Activated T-helper 17 cell treated with anti-CD3 and anti-CD28 coated beads, Interleukin-2, amount 50 U/mL, for 72 hours (primary cell): Measurements from ENCODE around the gene NRG2. TPM values are rescaled to one million over a fixed set of nuclear protein-coding genes. Genes with fewer than 3 reads are reported as not detected.

Experiments
- ATAC-seq: fragments of 150-1000 bp; cut with Tn5 transposase; replicated peaks from 2 replicates; pipeline ENCODE4 v1.10.0; 2021; ENCODE audit warnings: mild to moderate bottlenecking, moderate library complexity
- H3K27ac Mint-ChIP-seq: one replicate; pipeline ENCODE4 v1.8.0; 2022; ENCODE audit warnings: mixed read lengths
- H3K27me3 Mint-ChIP-seq: one replicate; pipeline ENCODE4 v1.8.0; 2022; ENCODE audit warnings: mixed read lengths
- H3K36me3 Mint-ChIP-seq: one replicate; pipeline ENCODE4 v1.8.0; 2022; ENCODE audit warnings: low read depth, mild to moderate bottlenecking, mixed read lengths
- H3K4me1 Mint-ChIP-seq: one replicate; pipeline ENCODE4 v1.8.0; 2022; ENCODE audit warnings: mixed read lengths
- H3K4me3 Mint-ChIP-seq: one replicate; pipeline ENCODE4 v1.8.0; 2022; ENCODE audit warnings: mild to moderate bottlenecking, mixed read lengths
- H3K9me3 Mint-ChIP-seq: one replicate; pipeline ENCODE4 v1.8.0; 2022; ENCODE audit warnings: mixed read lengths
- total RNA-seq, 2 donors: library from RNA; stranded (reverse); gene quantifications; one replicate each; pipeline ENCODE4 v1.2.3, GENCODE V29; 2022

Gene NRG2
- total RNA-seq: under 1 TPM; 0.11 to 0.48 TPM

DNA sequence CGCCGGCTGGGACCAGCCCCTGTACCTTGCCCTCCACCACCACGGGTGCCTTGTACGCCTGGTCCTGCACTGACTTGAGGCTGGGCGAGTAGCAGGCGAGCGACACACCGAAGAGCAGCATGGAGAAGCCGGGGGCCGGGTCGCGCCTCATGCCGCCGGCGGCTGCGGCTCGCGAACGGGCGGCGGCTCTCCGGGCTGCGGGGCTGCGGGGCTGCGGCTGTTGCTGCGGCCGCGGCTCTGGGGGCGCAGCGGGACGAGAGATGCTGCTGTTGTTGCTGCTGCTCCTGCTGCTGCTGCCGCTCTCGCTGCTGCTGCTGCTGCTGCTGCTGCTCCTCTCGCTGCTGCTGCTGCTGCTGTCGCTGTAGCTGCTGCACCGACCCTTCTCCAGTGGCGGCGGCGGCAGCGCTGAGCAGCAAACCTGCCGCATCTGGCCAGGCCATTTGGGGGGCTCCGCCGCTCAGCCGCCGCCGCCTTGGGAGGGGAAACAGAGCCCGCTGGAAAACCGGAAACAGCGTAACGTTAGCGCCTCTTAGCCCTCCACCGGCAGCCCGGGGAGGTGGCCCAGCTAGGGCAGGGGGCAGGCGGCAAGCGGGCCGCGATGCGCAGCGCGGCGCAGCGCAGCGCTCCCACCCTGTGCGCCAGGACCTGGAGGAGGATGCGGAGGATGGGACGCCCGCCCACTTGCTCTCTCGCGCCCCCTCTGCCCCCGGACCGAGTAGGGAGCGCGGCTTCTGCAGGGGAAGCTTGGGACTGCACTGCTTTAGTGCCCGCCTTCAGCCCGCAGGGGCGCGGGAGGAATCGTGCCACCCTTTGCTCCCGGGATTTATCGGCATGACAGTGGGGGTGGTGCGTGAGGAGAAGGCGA lies at the start of gene NRG2:
TSS of gene NRG2 (minus strand) at position 657 of the 865 bp plus-strand sequence.
- H3K4me1 Mint-ChIP-seq: peaks cover 4% of the 10 kb centered on the region
- H3K27me3 Mint-ChIP-seq: peaks cover 43% of the 10 kb centered on the region
- ATAC-seq: peak; percentile 61
- peak within 1 kb of the TSS; percentile 36 for H3K4me3 Mint-ChIP-seq
- H3K9me3 Mint-ChIP-seq: no peaks in the 10 kb centered on the region
- no peaks in the 10 kb centered on the region for H3K36me3 Mint-ChIP-seq
- no peak within 1 kb of the TSS for H3K27ac Mint-ChIP-seq

DNA sequence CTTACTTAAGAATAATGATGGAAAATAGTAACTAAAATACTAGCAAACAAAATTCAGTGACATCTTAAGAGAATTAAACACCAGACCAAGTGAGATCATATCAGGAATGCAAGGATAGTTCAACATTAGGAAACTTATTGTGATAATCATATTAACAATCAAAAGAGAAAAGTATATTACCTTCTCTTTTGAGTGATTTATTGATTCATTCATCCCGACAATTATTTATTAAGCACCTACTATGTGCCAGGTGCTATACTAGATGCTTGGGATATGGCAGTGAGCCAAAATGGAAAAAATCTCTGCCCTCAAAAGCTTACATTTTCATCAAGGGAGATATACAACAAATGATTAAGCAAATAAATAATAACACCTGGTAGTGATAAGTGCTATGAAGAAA lies 47.2 kb upstream of the NRG2 start:
- Mint-ChIP-seq H3K36me3 (no peaks in the 10 kb centered on the region), H3K27ac (no peak overlapping the region), H3K27me3 (peaks cover 14% of the 10 kb centered on the region), H3K9me3 (peaks cover 14% of the 10 kb centered on the region), H3K4me1 (no peaks in the 10 kb centered on the region), H3K4me3 (no peak overlapping the region)
- no peak for ATAC-seq

DNA sequence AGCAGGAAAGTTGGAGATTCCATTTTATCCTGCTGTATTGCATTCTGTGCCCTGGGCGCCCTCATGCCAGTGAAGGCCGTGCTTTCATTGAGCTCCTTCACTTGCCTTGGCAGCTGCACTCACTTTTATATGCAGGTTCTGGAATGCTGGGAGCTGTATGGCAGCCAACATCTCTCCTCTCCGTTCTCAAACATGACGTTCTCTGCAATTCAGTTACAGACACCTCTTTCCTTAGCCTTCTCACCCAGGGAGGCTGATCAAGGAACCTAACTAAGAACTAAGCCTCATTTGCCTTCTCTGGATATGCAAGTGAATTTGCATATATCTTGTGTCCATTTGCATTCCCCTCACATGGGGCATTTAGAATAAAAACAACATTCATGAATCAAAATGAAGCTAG lies 41.4 kb upstream of the NRG2 start:
- Mint-ChIP-seq H3K4me3 (no peak overlapping the region), H3K27ac (no peak overlapping the region), H3K9me3 (peaks cover 5% of the 10 kb centered on the region), H3K4me1 (no peaks in the 10 kb centered on the region), H3K27me3 (peaks cover 4% of the 10 kb centered on the region), H3K36me3 (no peaks in the 10 kb centered on the region)
- ATAC-seq: no peak

DNA sequence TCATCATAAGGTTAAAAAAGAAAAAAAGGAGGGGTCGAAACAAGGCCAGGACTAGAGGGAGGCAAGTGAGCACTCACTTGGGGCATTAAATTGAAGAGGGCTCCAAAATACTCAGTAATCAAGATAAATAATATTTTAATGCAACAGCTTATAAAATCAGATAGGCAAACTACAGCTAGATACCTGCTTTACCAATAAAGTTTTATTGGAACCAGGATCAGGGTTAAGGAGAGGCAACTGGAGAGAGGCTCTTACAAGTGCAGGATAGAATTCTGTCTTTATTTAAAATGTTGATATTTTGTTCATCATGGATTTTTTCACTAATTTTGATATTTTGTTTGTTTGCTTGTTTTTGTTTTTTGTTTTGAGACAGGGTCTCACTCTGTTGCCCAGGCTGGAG lies 40.6 kb upstream of the NRG2 start:
- no peaks in the 10 kb centered on the region for H3K36me3 Mint-ChIP-seq
- no peak for ATAC-seq
- H3K27ac Mint-ChIP-seq: no peak overlapping the region
- H3K4me3 Mint-ChIP-seq: no peak overlapping the region
- H3K4me1 Mint-ChIP-seq: no peaks in the 10 kb centered on the region
- H3K9me3 Mint-ChIP-seq: no peaks in the 10 kb centered on the region
- peaks cover 4% of the 10 kb centered on the region for H3K27me3 Mint-ChIP-seq

DNA sequence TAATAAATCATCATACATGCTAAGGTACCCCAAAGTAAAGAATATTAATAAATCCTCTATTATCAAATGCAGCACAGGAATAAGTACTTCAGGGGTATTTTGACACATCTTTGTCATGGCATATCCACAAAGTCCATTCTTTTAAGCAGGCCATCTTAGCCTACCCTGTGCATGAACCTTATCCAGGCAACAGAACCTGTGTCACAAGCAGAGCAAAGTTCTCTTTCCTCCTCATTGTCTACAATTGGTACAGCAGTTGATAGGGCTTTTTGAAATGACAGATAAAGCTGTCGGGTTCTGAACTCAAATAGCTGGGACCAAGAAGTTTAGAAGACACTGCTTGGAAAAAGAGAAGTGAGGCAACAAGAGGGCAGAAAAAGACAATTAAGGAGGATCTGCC lies 40.0 kb upstream of the NRG2 start:
- H3K4me1 Mint-ChIP-seq: no peaks in the 10 kb centered on the region
- H3K9me3 Mint-ChIP-seq: no peaks in the 10 kb centered on the region
- H3K27ac Mint-ChIP-seq: no peak overlapping the region
- no peak for ATAC-seq
- peaks cover 4% of the 10 kb centered on the region for H3K27me3 Mint-ChIP-seq
- no peak overlapping the region for H3K4me3 Mint-ChIP-seq
- no peaks in the 10 kb centered on the region for H3K36me3 Mint-ChIP-seq

DNA sequence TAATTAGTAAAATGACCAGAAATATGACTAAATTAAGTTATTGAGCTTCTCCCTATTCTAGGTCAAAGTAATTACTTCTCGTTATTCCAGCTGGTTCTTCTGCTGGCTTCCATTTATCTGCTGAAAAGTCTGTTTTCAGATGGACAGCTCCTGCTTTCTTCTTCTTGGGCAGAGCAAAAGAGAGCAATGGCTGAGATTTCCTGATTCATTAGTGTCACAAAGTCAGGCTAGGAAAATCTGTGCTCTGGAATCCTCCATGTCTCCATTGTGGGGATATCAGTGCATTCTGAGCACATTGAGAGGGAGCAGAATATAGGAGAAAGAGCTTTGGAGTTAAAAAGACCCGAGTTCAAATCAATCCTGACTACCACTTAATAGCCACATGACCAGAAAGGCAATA lies 33.7 kb upstream of the NRG2 start:
- H3K9me3 Mint-ChIP-seq: no peaks in the 10 kb centered on the region
- no peak overlapping the region for H3K4me3 Mint-ChIP-seq
- H3K27ac Mint-ChIP-seq: no peak overlapping the region
- no peak for ATAC-seq
- H3K36me3 Mint-ChIP-seq: no peaks in the 10 kb centered on the region
- H3K27me3 Mint-ChIP-seq: peaks cover 9% of the 10 kb centered on the region
- H3K4me1 Mint-ChIP-seq: no peaks in the 10 kb centered on the region

DNA sequence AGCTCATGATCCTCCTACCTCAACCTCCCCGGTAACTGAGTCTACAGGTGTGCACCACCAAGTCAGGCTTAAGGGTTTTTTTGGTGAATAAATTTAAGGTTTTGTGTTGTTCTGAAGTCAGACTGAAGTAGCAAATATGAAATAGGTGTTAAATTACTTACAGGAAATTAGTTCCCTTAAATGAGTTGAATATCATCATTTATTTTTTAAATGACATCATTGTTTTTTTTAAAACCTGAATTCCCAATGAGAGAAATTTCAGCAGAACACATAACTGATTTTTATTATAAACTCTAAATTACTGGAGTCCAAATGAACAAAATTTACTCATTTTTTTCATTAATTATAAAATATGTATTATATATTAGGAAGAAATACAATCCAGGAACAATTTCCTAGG lies 33.0 kb upstream of the NRG2 start:
- no peaks in the 10 kb centered on the region for H3K36me3 Mint-ChIP-seq
- no peak overlapping the region for H3K4me3 Mint-ChIP-seq
- H3K9me3 Mint-ChIP-seq: no peaks in the 10 kb centered on the region
- H3K27ac Mint-ChIP-seq: no peak overlapping the region
- H3K4me1 Mint-ChIP-seq: no peaks in the 10 kb centered on the region
- ATAC-seq: no peak
- H3K27me3 Mint-ChIP-seq: peaks cover 9% of the 10 kb centered on the region

DNA sequence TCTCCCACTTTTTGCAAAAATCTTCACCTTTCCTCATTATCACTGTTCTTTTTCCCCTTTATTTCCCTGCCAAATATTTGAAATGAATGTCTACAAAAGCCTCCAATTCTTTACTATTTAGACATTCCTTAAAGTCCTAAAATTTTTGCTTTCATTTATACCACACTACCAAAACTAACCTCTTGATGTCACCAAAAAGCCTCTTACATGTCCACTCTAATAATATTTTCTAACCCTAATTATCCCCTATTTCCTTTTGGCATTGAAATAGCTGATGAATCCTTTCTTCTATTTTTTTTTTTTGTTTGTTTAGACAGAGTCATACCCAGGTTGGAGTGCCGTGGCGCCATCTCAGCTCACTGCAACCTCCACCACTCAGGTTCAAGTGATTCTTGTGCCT lies 32.3 kb upstream of the NRG2 start:
- Mint-ChIP-seq H3K27me3 (peaks cover 9% of the 10 kb centered on the region), H3K36me3 (no peaks in the 10 kb centered on the region), H3K9me3 (no peaks in the 10 kb centered on the region), H3K27ac (no peak overlapping the region), H3K4me1 (no peaks in the 10 kb centered on the region), H3K4me3 (no peak overlapping the region)
- no peak for ATAC-seq

DNA sequence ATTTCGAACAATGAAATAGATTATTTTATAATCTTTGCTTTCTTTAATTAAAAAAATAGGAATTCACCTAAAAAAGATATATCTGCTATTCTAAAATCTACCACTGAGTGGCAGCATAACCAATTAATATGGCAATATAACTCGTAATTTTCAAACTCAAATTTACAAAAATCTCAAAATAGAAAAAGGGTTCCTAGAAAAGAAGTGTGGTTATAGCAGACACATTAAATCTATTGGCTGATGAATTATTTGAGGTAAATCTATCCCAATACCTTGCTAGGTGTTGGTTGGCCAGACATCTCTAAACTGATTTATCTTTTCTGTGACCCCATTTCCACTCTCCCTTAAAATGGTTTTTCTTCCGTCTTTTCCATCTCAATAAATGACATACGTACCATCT lies 30.2 kb upstream of the NRG2 start:
- Mint-ChIP-seq H3K4me1 (no peaks in the 10 kb centered on the region), H3K27me3 (peaks cover 9% of the 10 kb centered on the region), H3K9me3 (no peaks in the 10 kb centered on the region), H3K36me3 (no peaks in the 10 kb centered on the region), H3K27ac (no peak overlapping the region), H3K4me3 (no peak overlapping the region)
- ATAC-seq: no peak

DNA sequence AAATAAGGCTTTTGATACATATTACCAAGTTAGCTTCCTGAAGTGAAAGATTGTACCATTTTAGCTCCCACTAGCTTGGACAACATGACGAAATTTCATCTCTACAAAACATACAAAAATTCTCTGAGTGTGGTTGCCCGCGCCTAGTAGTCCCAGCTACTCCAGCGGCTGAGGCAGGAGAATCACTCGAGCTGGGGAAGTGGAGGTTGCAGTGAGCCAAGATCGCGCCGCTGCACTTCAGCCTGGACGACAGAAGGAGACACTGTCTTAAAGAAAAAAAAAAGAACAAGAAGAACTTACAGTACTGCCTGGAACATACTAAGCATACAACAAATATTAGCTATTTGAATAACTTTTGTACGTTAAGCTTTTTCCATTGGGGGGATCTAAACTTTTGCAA lies 29.7 kb upstream of the NRG2 start:
- Mint-ChIP-seq H3K27ac (no peak overlapping the region), H3K4me1 (no peaks in the 10 kb centered on the region), H3K36me3 (no peaks in the 10 kb centered on the region), H3K27me3 (peaks cover 9% of the 10 kb centered on the region), H3K4me3 (no peak overlapping the region), H3K9me3 (no peaks in the 10 kb centered on the region)
- no peak for ATAC-seq

DNA sequence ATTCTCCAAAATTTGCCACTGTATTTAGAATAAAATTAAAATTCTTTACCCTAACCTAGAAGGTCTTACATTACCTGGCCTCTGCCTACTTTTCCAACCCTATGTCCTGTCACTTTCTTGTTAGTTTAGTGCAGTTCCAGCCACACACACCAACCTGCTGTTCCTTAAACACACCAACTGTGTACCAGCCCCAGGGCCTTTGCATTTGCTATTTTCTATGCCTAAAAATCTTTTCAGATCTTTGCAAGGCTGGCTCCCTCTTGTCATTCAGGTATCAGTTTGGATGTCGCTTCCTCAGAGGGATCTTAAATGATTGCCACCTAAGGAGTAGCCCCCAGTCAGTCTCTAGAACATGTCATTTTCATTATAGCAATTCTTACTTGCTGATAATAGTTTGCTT lies 17.7 kb upstream of the NRG2 start:
- Mint-ChIP-seq H3K4me3 (no peak overlapping the region), H3K4me1 (no peaks in the 10 kb centered on the region), H3K27ac (no peak overlapping the region), H3K27me3 (peaks cover 12% of the 10 kb centered on the region), H3K36me3 (no peaks in the 10 kb centered on the region), H3K9me3 (no peaks in the 10 kb centered on the region)
- no peak for ATAC-seq

DNA sequence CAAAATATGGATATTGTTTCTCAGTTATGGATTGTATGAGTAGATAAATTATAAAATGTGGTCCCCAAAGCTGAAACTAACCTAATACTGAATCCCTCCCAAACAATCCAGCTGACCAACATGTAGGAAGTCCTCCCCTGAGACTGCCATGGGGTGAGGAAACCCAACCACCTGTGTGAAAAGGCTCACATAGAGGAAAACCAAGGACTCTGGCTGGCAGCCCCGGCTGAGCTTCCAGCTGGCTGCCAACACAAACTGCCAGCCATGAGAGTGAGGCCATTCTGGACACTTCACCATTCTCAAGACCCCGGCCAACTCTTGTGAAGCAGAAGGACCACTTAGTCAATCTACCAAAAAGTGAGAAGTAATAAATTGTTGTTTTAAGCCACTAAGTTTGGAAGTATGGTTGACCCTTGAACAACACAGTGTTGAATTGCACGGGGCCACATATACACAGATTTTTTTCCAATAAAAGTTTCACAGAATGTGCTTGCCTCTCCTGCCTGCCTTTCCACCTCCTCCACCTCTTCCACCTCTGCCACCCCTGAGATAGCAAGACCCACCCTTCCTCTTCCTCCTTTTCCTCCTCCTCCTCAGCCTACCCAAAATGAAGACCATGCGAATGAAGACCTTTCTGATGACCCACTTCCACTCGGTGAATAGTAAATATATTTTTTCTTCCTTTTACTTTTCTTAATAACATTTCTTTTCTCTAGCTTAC lies 15.3 kb upstream of the NRG2 start:
- no peak overlapping the region for H3K4me3 Mint-ChIP-seq
- no peak for ATAC-seq
- H3K4me1 Mint-ChIP-seq: no peaks in the 10 kb centered on the region
- peaks cover 15% of the 10 kb centered on the region for H3K27me3 Mint-ChIP-seq
- no peaks in the 10 kb centered on the region for H3K36me3 Mint-ChIP-seq
- no peak overlapping the region for H3K27ac Mint-ChIP-seq
- no peaks in the 10 kb centered on the region for H3K9me3 Mint-ChIP-seq

DNA sequence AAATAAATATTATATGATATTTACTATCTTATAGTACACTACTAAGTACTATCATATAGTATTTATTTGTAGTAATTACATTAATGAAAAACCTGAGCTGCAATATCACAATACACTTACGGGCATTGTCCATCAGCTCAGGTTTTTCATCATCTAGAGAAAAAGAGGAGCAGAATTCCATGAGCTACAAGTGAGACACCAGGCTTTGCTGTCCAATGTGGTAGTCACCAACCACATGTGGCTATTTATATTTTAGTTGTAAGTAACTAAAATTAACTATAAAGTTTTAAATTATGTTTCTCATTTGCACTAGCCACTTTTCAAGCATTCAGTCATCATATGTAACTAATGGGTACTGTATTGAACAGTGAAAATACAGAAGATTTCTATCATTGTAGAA lies 13.8 kb upstream of the NRG2 start:
- H3K4me3 Mint-ChIP-seq: no peak overlapping the region
- H3K27me3 Mint-ChIP-seq: peaks cover 10% of the 10 kb centered on the region
- H3K9me3 Mint-ChIP-seq: no peaks in the 10 kb centered on the region
- no peaks in the 10 kb centered on the region for H3K36me3 Mint-ChIP-seq
- no peaks in the 10 kb centered on the region for H3K4me1 Mint-ChIP-seq
- no peak overlapping the region for H3K27ac Mint-ChIP-seq
- no peak for ATAC-seq

DNA sequence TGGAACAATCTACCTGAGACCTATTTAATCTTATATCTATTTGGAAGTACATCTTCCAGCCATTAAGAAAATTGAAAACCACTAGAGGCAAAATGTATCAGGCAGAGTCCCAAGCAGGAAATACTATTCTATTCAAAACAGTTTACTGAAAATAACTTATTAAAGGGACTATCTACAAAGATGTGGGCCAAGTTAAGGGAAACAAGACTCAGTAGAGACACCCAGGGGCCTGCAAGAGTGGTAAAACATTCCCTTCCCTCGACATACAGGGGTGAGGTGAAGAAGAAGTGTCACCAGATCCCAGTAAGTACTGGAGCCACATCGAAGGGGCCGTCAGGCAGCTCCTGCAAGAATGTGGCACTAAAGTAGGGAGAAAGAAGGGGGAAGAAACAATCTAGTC lies 12.1 kb upstream of the NRG2 start:
- no peak overlapping the region for H3K4me3 Mint-ChIP-seq
- peaks cover 7% of the 10 kb centered on the region for H3K27me3 Mint-ChIP-seq
- H3K27ac Mint-ChIP-seq: no peak overlapping the region
- no peaks in the 10 kb centered on the region for H3K36me3 Mint-ChIP-seq
- H3K9me3 Mint-ChIP-seq: no peaks in the 10 kb centered on the region
- no peaks in the 10 kb centered on the region for H3K4me1 Mint-ChIP-seq
- ATAC-seq: no peak

DNA sequence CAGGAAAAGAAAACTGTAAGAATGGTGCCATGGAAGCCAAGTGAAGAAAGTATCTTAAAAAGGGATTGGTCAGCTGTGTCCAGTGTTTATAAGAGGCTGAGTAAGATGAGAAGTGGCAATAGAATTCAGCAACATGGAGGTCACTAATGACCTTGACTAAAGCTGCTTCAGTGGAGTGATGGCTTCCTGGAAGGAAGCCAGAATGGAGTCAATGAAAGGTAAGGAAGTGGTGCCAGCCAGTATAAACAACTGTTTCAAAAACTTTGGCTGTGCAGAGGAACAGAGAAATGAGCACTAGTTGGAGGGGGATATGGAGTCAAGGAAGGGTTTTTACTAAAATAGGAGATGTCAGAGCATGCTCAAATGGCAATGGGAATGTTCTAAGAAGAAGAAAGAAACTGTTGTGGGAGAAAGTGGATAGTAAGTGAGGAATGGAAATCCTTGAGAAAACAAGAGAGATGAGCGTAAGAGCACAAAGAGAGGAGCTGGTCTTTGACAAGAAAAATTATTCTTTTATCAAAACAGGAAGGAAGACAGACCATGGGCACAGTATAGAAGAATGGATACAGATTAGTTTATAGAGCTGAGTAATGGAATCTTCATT lies 11.1 kb upstream of the NRG2 start:
- no peaks in the 10 kb centered on the region for H3K36me3 Mint-ChIP-seq
- no peaks in the 10 kb centered on the region for H3K9me3 Mint-ChIP-seq
- H3K4me1 Mint-ChIP-seq: no peaks in the 10 kb centered on the region
- peaks cover 7% of the 10 kb centered on the region for H3K27me3 Mint-ChIP-seq
- ATAC-seq: no peak
- no peak overlapping the region for H3K4me3 Mint-ChIP-seq
- no peak overlapping the region for H3K27ac Mint-ChIP-seq
